Thyroid gland (tissue), 4 donors: ENCODE results near the gene CD180.

Experiments used
- POLR2A ChIP-seq, 2 donors: fragments of 450-650 bp; IDR thresholded peaks; one replicate each; pipeline ENCODE4 v1.6.1; 2017; ENCODE audit warnings: antibody characterized with exemption in 2 of 2, mild to moderate bottlenecking in 2 of 2, moderate library complexity in 1 of 2
- TF ChIP-seq, protein P1 (sequence below), 6 experiments: fragments of 200-600 bp in 3 of 6; fragments of 450-650 bp in 3 of 6; sonication (generic) in 3 of 6; IDR thresholded peaks; one replicate each; pipeline ENCODE4 v1.5.1; 2016 to 2019; ENCODE audit warnings: antibody characterized with exemption in 6 of 6, mild to moderate bottlenecking in 2 of 6, inconsistent platforms in 1 of 6, moderate library complexity in 1 of 6

DNA sequence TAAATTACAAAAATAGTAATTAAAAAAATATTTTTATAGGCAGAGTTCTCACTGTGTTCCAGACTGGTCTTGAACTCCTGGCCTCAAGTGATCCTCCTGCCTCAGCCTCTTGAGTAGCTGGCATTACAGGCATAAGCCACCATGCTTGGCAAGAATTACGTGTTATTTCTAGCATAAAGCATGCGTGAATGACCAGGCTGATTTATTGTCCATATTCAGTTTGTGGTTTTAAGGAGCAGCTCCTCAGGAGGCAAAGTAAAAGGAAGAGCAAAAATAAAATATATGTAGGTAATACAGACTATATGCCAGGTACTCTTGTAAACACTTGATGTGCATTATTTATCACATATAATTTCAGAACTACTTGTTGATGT lies 7.1 kb upstream of the CD180 start:
- TF ChIP-seq, protein P1, sequence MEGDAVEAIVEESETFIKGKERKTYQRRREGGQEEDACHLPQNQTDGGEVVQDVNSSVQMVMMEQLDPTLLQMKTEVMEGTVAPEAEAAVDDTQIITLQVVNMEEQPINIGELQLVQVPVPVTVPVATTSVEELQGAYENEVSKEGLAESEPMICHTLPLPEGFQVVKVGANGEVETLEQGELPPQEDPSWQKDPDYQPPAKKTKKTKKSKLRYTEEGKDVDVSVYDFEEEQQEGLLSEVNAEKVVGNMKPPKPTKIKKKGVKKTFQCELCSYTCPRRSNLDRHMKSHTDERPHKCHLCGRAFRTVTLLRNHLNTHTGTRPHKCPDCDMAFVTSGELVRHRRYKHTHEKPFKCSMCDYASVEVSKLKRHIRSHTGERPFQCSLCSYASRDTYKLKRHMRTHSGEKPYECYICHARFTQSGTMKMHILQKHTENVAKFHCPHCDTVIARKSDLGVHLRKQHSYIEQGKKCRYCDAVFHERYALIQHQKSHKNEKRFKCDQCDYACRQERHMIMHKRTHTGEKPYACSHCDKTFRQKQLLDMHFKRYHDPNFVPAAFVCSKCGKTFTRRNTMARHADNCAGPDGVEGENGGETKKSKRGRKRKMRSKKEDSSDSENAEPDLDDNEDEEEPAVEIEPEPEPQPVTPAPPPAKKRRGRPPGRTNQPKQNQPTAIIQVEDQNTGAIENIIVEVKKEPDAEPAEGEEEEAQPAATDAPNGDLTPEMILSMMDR (IDR thresholded peaks at IDR 0.05) = no peak
- TF ChIP-seq POLR2A (IDR thresholded peaks at IDR 0.05) = no peak
